ENCODE data around the gene DLK1. TPM values are rescaled to one million over a fixed set of nuclear protein-coding genes. Genes with fewer than 3 reads are reported as not detected.

The DLK1 gene
- total and polyA plus RNA-seq, 2 of the 13 experiments (the other 11 are each of a cell fraction or from before 2014, with no cell fraction given) = 95.5 to 312 TPM

- TF ChIP-seq, protein P1, sequence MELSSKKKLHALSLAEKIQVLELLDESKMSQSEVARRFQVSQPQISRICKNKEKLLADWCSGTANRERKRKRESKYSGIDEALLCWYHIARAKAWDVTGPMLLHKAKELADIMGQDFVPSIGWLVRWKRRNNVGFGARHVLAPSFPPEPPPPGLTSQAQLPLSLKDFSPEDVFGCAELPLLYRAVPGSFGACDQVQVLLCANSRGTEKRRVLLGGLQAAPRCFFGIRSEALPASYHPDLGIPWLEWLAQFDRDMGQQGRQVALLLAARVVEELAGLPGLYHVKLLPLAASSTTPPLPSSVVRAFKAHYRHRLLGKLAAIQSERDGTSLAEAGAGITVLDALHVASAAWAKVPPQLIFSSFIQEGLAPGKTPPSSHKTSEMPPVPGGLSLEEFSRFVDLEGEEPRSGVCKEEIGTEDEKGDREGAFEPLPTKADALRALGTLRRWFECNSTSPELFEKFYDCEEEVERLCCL (CRISPR knock-in tag; IDR thresholded peaks at IDR 0.05; ENCODE audit: borderline replicate concordance) = no peak
- no peak for TF ChIP-seq SRSF9 (IDR thresholded peaks at IDR 0.05; ENCODE audit: borderline replicate concordance, insufficient read depth, low read depth, low read length, poor library complexity, severe bottlenecking)
- TF ChIP-seq TEF (CRISPR knock-in tag; IDR thresholded peaks at IDR 0.05) = peak; percentile 99
- TF ChIP-seq, protein P2, sequence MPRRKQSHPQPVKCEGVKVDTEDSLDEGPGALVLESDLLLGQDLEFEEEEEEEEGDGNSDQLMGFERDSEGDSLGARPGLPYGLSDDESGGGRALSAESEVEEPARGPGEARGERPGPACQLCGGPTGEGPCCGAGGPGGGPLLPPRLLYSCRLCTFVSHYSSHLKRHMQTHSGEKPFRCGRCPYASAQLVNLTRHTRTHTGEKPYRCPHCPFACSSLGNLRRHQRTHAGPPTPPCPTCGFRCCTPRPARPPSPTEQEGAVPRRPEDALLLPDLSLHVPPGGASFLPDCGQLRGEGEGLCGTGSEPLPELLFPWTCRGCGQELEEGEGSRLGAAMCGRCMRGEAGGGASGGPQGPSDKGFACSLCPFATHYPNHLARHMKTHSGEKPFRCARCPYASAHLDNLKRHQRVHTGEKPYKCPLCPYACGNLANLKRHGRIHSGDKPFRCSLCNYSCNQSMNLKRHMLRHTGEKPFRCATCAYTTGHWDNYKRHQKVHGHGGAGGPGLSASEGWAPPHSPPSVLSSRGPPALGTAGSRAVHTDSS (CRISPR knock-in tag; conservative IDR thresholded peaks at IDR 0.05) = no peak
- peak; percentile 77 for TF ChIP-seq MLX (CRISPR knock-in tag; IDR thresholded peaks at IDR 0.05)
- no peak for TF ChIP-seq POLR2AphosphoS2 (IDR thresholded peaks at IDR 0.05; ENCODE audit: low read depth, low read length)
- TF ChIP-seq ZNF512B (CRISPR knock-in tag; IDR thresholded peaks at IDR 0.05; ENCODE audit: borderline replicate concordance) = peak; percentile 61; the same call in 1 of the 2 replicates
- peak; percentile 67; the same call in 1 of the 2 replicates for TF ChIP-seq RXRA (CRISPR knock-in tag; IDR thresholded peaks at IDR 0.05)
- peak in 1 of 2 experiments; percentile 92; a peak in 2 of 4 replicates for TF ChIP-seq KLF16 (CRISPR knock-in tag; IDR thresholded peaks at IDR 0.05)
- TF ChIP-seq SALL2 (CRISPR knock-in tag; IDR thresholded peaks at IDR 0.05) = no peak
- no peak for TF ChIP-seq ZNF337 (CRISPR knock-in tag; IDR thresholded peaks at IDR 0.05; ENCODE audit: borderline replicate concordance, low read depth)
- peak; percentile 36; the same call in 1 of the 2 replicates for TF ChIP-seq ZBTB7B (CRISPR knock-in tag; IDR thresholded peaks at IDR 0.05)
- TF ChIP-seq ZNF343 (CRISPR knock-in tag; IDR thresholded peaks at IDR 0.05) = peak; percentile 70; the same call in 1 of the 2 replicates
- TF ChIP-seq MBD4 (IDR thresholded peaks at IDR 0.05; ENCODE audit: borderline replicate concordance, low read length) = no peak
- TF ChIP-seq ZNF256 (CRISPR knock-in tag; conservative IDR thresholded peaks at IDR 0.05) = 0 out of 2 replicates have a peak, but pooled peaks have one; percentile 42
- TF ChIP-seq ZC3H13 (CRISPR knock-in tag; IDR thresholded peaks at IDR 0.05) = no peak
- TF ChIP-seq, protein P3, sequence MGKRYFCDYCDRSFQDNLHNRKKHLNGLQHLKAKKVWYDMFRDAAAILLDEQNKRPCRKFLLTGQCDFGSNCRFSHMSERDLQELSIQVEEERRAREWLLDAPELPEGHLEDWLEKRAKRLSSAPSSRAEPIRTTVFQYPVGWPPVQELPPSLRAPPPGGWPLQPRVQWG (CRISPR knock-in tag; IDR thresholded peaks at IDR 0.05; ENCODE audit: borderline replicate concordance, low read depth) = no peak
- no peak for TF ChIP-seq MTF1 (CRISPR knock-in tag; IDR thresholded peaks at IDR 0.05)
- TF ChIP-seq NFRKB (IDR thresholded peaks at IDR 0.05) = no peak
- TF ChIP-seq ZNF230 (CRISPR knock-in tag; IDR thresholded peaks at IDR 0.05) = peak; percentile 79; the same call in 1 of the 2 replicates
- TF ChIP-seq ZBTB7A (CRISPR knock-in tag; IDR thresholded peaks at IDR 0.05) = no peak; the same call in 1 of the 2 replicates
These were observed 24.3 kb downstream of the DLK1 start (continued) for GRCh38 chr14:100750762-100751699.
